ENCODE measurements around the gene HIPK4.

The HIPK4 gene

GRCh38 chr19:40366697-40367561 is 23.1 kb downstream of the HIPK4 start:
- no peak for DNase-seq (ENCODE audit: low read depth, low spot score)

GRCh38 chr19:40365613-40366401 is 24.2 kb downstream of the HIPK4 start:
- DNase-seq (ENCODE audit: low read depth, low spot score): peak; percentile 35

- no peak for DNase-seq (ENCODE audit: low read depth, low spot score)
Measured at GRCh38 chr19:40365010-40365409, 25.0 kb downstream of the HIPK4 start.

- no peak for DNase-seq (ENCODE audit: low read depth, low spot score)
Measured at GRCh38 chr19:40363069-40363468, 26.9 kb downstream of the HIPK4 start.

GRCh38 chr19:40362160-40362559 is 27.8 kb downstream of the HIPK4 start:
- no peak for DNase-seq (ENCODE audit: low read depth, low spot score)

- DNase-seq (ENCODE audit: low read depth, low spot score): no peak
Measured at GRCh38 chr19:40360708-40361241, 29.2 kb downstream of the HIPK4 start.

- no peak for DNase-seq (ENCODE audit: low read depth, low spot score)
Measured at GRCh38 chr19:40360020-40360707, 29.8 kb downstream of the HIPK4 start.

GRCh38 chr19:40358773-40359172 is 31.2 kb downstream of the HIPK4 start:
- no peak for DNase-seq (ENCODE audit: low read depth, low spot score)

- DNase-seq (ENCODE audit: low read depth, low spot score): no peak
Measured at GRCh38 chr19:40357640-40358039, 32.3 kb downstream of the HIPK4 start.

GRCh38 chr19:40356681-40357595 is 33.0 kb downstream of the HIPK4 start:
- DNase-seq (ENCODE audit: low read depth, low spot score): peak; percentile 60

- DNase-seq (ENCODE audit: low read depth, low spot score): no peak
Measured at GRCh38 chr19:40355975-40356680, 33.9 kb downstream of the HIPK4 start.

- no peak for DNase-seq (ENCODE audit: low read depth, low spot score)
Measured at GRCh38 chr19:40348961-40349507, 40.9 kb downstream of the HIPK4 start.

GRCh38 chr19:40348125-40348913 is 41.7 kb downstream of the HIPK4 start, which contains the start of the genes C19orf47 and PLD3:
C19orf47 (minus strand) TSS chr19:40348397; CDS start chr19:40341857, 6,540 bp downstream.
PLD3 (plus strand) TSS chr19:40348695; CDS start chr19:40366484, 17,789 bp downstream.
- DNase-seq (ENCODE audit: low read depth, low spot score): peak; percentile 97

- no peak for DNase-seq (ENCODE audit: low read depth, low spot score)
Measured at GRCh38 chr19:40344422-40344821, 45.6 kb downstream of the HIPK4 start.

GRCh38 chr19:40342644-40343311 is 47.2 kb downstream of the HIPK4 start:
- no peak for DNase-seq (ENCODE audit: low read depth, low spot score)

GRCh38 chr19:40341601-40342482 is 48.1 kb downstream of the HIPK4 start:
- DNase-seq (ENCODE audit: low read depth, low spot score): no peak

GRCh38 chr19:40339018-40339728 is 50.8 kb downstream of the HIPK4 start:
- DNase-seq (ENCODE audit: low read depth, low spot score): no peak

Measured in smooth muscle cell of the brain vasculature (primary cell).